Endothelial cell (in vitro differentiated cells): ENCODE results near the gene PRSS58. TPM values are rescaled to one million over a fixed set of nuclear protein-coding genes. Genes with fewer than 3 reads are reported as not detected.

Source experiments
- DNase-seq: peaks from one replicate; pipeline ENCODE4 v3.0.0; 2021; ENCODE audit warnings: low spot score
- H3K27ac Mint-ChIP-seq: one replicate; pipeline ENCODE4 v1.8.0; 2021; ENCODE audit warnings: mixed read lengths, inconsistent platforms; ENCODE audit not compliant: unreplicated experiment
- H3K27me3 Mint-ChIP-seq: one replicate; pipeline ENCODE4 v1.8.0; 2021; ENCODE audit warnings: mild to moderate bottlenecking, moderate library complexity, mixed read lengths, inconsistent platforms; ENCODE audit not compliant: unreplicated experiment
- H3K36me3 Mint-ChIP-seq: one replicate; pipeline ENCODE4 v1.8.0; 2021; ENCODE audit warnings: mild to moderate bottlenecking, low read depth, mixed read lengths, inconsistent platforms; ENCODE audit not compliant: unreplicated experiment
- H3K4me1 Mint-ChIP-seq: one replicate; pipeline ENCODE4 v1.8.0; 2021; ENCODE audit warnings: mild to moderate bottlenecking, mixed read lengths, inconsistent platforms; ENCODE audit not compliant: unreplicated experiment
- H3K4me3 Mint-ChIP-seq: one replicate; pipeline ENCODE4 v1.8.0; 2021; ENCODE audit warnings: mild to moderate bottlenecking, mixed read lengths, inconsistent platforms; ENCODE audit not compliant: unreplicated experiment
- H3K9me3 Mint-ChIP-seq: one replicate; pipeline ENCODE4 v1.8.0; 2021; ENCODE audit warnings: mixed read lengths, inconsistent platforms; ENCODE audit not compliant: unreplicated experiment
- CTCF ChIP-seq: fragments of 200-600 bp; sonication (generic); IDR thresholded peaks from one replicate; pipeline ENCODE4 v1.5.0; 2021; ENCODE audit warnings: antibody characterized with exemption; ENCODE audit not compliant: unreplicated experiment
- total RNA-seq: library from RNA; stranded (reverse); fragmentation: NEBNext Ultra II Directional; extraction: Animal tissue kit (Norgen Biotek cat#: 25700); gene quantifications from one replicate; pipeline ENCODE4 v1.2.1, GENCODE V29; 2021; ENCODE audit not compliant: unreplicated experiment

PRSS58 gene
- total RNA-seq, 1 donor from 2014 or later = not detected

DNA sequence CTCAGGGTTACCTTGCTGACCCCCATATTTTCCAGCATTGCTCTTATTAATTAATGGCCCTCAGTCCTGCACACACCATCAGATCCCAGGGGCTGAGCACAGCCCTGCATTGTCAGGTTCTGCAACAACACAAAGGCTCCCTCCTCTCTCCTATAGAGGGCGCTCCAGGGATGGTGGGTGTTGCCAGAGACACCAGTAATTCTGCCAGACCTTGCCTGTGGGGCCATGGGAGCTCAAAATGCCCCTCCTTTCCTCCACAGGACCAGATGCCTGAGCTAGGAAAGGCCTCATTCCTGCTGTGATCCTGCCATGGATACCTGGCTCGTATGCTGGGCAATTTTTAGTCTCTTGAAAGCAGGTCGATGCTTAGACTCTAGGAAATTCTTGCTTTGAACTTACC, 42.8 kb upstream of the PRSS58 start:
- peak; percentile 28 for DNase-seq
- Mint-ChIP-seq H3K27ac (no peak overlapping the region), H3K4me3 (no peak overlapping the region), H3K27me3 (peaks cover 4% of the 10 kb centered on the region), H3K4me1 (no peaks in the 10 kb centered on the region), H3K9me3 (no peaks in the 10 kb centered on the region), H3K36me3 (no peaks in the 10 kb centered on the region)
- peak; percentile 50 for TF ChIP-seq CTCF

- H3K4me3 Mint-ChIP-seq = no peak overlapping the region
- H3K9me3 Mint-ChIP-seq = no peaks in the 10 kb centered on the region
- DNase-seq = no peak
- no peaks in the 10 kb centered on the region for H3K36me3 Mint-ChIP-seq
- H3K27ac Mint-ChIP-seq = no peak overlapping the region
- peaks cover 4% of the 10 kb centered on the region for H3K27me3 Mint-ChIP-seq
- no peaks in the 10 kb centered on the region for H3K4me1 Mint-ChIP-seq
- TF ChIP-seq CTCF = no peak
Observed at GRCh38 chr7:142299237-142299781, 41.5 kb upstream of the PRSS58 start.

DNA sequence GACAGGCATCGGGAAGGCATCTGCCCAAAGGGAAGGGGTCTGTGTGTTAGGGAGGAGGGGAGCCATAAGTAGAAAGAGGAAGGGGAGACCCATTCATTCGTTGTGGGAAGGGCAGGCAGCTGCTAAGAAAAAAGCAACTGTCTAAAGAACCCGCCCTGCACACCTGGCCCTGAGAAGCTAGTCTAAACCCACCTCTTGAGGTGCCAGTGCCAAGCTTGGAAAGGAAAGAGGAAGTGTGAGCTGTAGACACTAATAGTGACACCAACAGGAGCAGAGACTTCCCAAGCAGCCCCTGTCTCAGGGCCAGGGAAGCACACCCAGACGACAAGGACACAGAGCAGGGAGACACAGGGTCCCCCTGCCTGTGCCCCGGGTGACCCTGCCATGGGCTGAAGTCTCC, 40.8 kb upstream of the PRSS58 start:
- H3K27me3 Mint-ChIP-seq = peaks cover 4% of the 10 kb centered on the region
- H3K27ac Mint-ChIP-seq = no peak overlapping the region
- DNase-seq = no peak
- no peaks in the 10 kb centered on the region for H3K4me1 Mint-ChIP-seq
- no peaks in the 10 kb centered on the region for H3K36me3 Mint-ChIP-seq
- H3K9me3 Mint-ChIP-seq = no peaks in the 10 kb centered on the region
- H3K4me3 Mint-ChIP-seq = no peak overlapping the region
- TF ChIP-seq CTCF = no peak

- no peaks in the 10 kb centered on the region for H3K36me3 Mint-ChIP-seq
- H3K27ac Mint-ChIP-seq = no peak overlapping the region
- H3K4me1 Mint-ChIP-seq = no peaks in the 10 kb centered on the region
- no peaks in the 10 kb centered on the region for H3K9me3 Mint-ChIP-seq
- TF ChIP-seq CTCF = peak; percentile 40
- peak; percentile 44 for DNase-seq
- no peak overlapping the region for H3K4me3 Mint-ChIP-seq
- H3K27me3 Mint-ChIP-seq = peaks cover 4% of the 10 kb centered on the region
Observed at GRCh38 chr7:142298009-142298408, 40.2 kb upstream of the PRSS58 start.

GRCh38 chr7:142280263-142280662, 22.4 kb upstream of the PRSS58 start:
- Mint-ChIP-seq H3K4me1 (no peaks in the 10 kb centered on the region), H3K27me3 (no peaks in the 10 kb centered on the region), H3K9me3 (no peaks in the 10 kb centered on the region), H3K27ac (no peak overlapping the region), H3K4me3 (no peak overlapping the region), H3K36me3 (no peaks in the 10 kb centered on the region)
- TF ChIP-seq CTCF = no peak
- no peak for DNase-seq
